GM19351 (cell line): Measurements from ENCODE around the gene ARHGAP44.

ENCODE experiments used
- ATAC-seq: cut with Tn5 transposase; IDR thresholded peaks from one replicate; pipeline ENCODE4 v1.9.1; 2021; ENCODE audit warnings: mild to moderate bottlenecking, moderate library complexity; ENCODE audit not compliant: unreplicated experiment

The ARHGAP44 gene, protein sequence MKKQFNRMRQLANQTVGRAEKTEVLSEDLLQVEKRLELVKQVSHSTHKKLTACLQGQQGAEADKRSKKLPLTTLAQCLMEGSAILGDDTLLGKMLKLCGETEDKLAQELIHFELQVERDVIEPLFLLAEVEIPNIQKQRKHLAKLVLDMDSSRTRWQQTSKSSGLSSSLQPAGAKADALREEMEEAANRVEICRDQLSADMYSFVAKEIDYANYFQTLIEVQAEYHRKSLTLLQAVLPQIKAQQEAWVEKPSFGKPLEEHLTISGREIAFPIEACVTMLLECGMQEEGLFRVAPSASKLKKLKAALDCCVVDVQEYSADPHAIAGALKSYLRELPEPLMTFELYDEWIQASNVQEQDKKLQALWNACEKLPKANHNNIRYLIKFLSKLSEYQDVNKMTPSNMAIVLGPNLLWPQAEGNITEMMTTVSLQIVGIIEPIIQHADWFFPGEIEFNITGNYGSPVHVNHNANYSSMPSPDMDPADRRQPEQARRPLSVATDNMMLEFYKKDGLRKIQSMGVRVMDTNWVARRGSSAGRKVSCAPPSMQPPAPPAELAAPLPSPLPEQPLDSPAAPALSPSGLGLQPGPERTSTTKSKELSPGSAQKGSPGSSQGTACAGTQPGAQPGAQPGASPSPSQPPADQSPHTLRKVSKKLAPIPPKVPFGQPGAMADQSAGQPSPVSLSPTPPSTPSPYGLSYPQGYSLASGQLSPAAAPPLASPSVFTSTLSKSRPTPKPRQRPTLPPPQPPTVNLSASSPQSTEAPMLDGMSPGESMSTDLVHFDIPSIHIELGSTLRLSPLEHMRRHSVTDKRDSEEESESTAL

DNA sequence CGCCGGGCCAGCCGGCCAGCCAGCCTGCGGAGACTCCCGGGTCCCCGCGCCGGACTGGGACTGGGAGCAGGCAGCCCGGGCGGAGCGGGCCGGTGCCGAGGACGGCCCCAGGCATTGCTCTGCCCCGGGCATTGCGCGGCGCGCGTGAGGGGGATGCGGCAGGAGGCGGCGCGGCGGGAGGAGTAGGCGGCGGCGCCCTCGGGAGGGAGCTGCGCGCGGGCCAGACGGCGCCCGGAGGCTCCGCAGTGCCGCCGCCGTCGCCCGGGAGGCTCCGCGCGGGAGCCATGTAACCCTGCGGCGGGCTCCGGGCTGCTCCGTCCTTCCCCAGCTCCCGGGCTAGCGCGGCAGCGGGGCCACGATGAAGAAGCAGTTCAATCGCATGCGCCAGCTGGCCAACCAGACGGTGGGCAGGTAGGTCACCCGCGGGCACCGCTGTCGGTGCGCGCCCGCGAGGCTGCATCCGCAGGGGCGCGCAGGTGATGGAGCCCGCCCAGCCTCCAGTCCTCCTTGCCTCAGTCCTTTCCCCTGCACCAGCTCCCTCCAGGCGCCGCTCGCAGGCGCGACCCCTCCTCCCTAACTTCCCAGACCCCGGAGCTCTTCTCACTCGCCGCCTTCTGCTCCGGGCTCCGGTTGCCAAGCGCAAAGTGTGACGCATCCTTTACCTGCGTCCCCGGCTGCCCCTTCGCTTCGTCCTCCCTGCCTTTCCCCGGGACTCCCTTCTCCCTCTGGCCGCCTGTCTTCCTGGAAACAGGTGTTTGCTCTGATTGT lies at the start of gene ARHGAP44:
Gene ARHGAP44, plus strand, starts transcription at position 18 of the 768 bp plus-strand sequence. Its CDS starts 341 bp downstream, at position 359.
- ATAC-seq = peak; percentile 68

- no peak for ATAC-seq
Observed at GRCh38 chr17:12739500-12739899, 49.8 kb upstream of the ARHGAP44 start.

GRCh38 chr17:12743046-12743445 lies 46.3 kb upstream of the ARHGAP44 start:
- ATAC-seq = no peak

- no peak for ATAC-seq
Observed at GRCh38 chr17:12744298-12744697, 45.0 kb upstream of the ARHGAP44 start.

DNA sequence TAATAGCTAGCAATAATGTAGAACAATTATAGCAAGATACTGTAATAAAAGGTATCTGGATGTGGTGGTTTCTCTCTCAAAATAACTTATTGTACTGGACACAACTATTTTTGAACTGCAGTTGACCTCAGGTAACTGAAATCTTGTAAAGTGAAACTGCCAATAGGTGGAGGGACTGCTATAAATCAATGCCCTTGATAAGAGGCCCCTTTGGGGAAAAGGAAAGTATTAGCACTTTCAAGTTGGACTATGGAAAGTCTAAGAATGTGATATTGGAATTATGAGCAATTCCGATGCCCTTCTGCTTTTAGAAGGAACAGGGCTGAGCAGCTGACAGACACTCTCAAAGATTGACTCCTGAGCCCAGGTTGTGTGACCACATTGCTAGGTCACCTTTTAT lies 44.5 kb upstream of the ARHGAP44 start:
- no peak for ATAC-seq

- ATAC-seq = no peak
Observed at GRCh38 chr17:12745486-12745885, 43.8 kb upstream of the ARHGAP44 start.

DNA sequence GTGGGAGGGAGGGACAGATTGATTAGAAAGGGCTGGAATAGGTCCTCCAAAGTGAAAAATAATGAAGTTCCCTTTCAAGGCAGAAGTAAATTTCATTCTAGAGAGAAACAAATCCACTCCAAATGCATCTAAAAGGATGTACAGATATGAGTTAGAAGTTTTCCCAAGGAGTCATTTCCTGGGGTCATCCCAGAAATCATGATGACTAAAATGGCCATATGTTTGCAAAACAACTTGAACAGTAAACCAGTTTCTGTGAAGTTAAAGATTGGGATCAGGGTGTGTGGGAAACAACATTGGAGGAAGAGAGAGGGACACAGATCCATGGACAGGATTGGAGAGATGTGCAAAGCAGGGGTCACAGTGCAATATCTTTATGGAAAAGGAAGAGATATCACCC lies 32.5 kb upstream of the ARHGAP44 start:
- ATAC-seq = no peak

- ATAC-seq = no peak
Observed at GRCh38 chr17:12759090-12759489, 30.2 kb upstream of the ARHGAP44 start.

GRCh38 chr17:12765548-12765947 lies 23.8 kb upstream of the ARHGAP44 start:
- ATAC-seq = no peak

GRCh38 chr17:12768255-12768654 lies 21.0 kb upstream of the ARHGAP44 start:
- ATAC-seq = no peak

- no peak for ATAC-seq
Observed at GRCh38 chr17:12769981-12770380, 19.3 kb upstream of the ARHGAP44 start.

DNA sequence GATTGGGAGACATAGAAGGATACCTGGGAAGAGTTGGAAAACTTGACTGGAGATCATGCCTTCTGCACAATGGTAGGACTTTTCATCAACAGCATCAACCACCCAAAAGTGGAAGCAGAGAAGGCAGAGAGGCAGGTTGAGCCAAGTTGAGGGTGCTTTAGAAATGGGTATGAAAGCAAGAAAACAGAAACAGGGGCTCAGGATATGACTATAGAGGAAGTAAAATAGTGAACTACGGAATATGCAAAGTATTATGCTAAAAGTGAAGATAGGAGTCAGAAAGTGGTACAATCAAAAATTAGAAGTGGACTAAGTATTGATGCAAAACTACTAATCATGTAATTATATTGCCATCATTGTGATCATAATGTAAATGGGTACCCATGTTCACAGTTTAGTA lies 16.1 kb upstream of the ARHGAP44 start:
- ATAC-seq = peak; percentile 85

DNA sequence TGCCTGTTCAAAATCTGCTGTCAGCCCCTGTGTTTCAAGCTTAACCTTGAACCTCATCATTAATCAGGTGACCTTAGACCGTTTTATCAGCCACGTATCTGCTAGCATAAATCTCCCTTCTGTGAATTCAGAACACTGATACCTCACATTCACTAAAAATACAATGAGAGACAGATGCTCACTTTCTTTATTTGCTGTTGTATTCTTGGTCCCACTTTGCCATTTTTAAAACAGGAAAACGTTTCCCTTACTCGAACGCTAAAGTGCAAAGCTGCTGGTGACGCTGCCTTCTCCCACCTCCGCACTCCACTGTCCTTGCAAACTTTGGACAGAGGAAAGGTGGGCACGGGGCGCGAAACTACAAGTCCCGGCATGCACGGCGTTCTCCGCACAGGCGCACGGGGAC lies 220 bp upstream of the ARHGAP44 start:
- ATAC-seq = peak; percentile 88

DNA sequence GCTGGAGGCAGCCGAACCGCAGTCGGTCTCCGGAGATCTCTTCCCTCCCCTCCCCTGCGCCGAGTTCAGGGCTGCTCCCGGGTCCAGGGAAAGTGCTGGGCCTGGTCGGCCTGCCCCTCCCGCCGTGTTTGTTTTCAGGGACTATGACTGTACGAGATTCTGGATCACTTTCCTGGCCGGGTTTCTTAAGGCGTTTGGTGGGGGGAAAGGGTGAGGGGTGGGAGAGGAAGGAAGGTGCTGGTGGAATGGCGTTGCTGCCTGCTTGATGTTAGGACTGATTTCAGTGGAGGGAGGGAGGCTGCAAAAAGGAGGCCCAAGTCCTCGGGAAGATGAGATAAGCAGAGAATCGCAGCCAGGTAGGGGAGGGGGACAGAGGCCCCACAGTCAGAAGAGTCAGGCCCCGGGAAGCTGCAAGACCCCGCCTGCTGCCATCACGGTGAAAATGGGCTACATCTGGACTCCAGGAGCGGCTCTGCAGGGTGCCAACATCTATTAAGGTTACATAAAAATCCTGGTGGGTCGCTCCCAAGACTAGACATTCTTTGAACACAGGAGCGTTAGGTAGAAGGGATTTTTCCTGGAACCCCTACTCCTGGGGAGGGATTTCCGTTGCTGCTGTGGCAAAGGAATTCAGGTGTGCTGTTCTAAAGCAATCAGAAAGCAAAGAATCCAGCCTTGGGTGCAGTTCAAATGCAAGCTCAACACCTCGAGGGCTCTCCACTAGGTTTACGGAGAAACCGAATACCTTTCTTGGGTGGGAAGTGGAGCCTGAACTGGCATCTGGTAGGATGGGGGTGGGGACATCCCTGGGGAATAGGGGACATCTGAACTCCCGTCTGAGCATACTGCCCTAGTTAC lies 1.2 kb downstream of the ARHGAP44 start:
- no peak for ATAC-seq

- no peak for ATAC-seq
Observed at GRCh38 chr17:12794919-12795532, 5.7 kb downstream of the ARHGAP44 start.

DNA sequence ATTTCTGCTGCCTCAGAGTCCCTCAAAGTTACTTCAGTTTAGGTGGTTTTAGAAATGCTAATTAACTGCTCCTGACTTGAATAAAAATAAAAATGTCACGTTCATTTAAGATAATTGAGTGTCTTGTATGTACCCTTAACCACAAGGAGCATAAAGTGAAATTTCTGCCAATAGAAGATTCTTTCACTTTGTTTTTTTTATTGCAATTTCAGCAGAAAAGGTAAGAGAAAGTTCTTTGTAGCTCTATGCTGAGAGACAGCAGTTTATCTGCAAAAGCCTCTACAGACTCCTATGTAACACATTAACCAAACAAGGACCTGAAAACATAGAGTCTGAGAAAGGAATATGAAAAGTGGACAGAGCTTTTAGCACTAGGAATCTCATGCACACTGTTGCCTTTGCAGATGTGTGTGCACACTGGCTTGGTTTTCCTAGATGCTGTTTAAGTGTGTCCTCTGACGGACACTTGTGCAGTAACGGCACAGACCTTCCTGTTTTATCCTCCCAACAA lies 11.6 kb downstream of the ARHGAP44 start:
- ATAC-seq = no peak

DNA sequence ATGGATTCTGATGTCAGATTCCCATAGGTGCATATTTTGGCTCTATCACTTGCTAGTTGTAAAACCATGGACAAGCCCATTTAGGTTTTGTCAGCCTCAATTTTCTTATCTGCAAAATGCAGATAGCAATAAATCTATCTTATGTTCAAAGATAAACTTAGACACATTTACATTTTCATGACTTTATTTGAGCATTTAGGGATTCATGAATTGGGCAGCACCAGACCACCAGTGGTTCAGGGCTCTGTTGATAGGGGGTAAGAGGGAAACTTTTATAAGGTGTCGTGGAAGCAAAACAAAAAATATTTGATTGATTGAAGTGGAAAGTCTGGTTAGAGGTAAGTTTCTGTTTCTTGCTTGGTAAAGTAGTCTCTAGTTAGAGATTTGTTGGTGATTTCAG lies 17.3 kb downstream of the ARHGAP44 start:
- ATAC-seq = no peak

GRCh38 chr17:12808723-12809122 lies 19.4 kb downstream of the ARHGAP44 start:
- no peak for ATAC-seq

DNA sequence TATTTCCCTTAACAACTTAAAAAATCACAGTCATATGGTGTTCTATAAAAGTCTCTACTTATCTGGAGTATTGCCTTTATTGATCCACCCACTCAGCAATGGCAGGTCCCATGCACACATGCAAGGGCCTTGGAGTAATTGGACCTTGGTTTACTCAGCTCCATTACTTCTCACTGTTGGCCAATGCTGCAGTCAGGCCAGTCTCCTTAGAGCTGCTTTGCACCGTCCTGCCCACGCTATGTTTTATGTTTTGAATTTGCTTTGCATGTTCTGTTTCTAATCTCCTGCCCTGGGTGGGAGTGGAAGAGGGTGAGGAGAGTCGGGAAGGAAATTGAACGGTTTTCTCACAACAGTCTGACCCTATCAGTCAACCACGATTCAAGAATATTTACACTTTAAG lies 23.6 kb downstream of the ARHGAP44 start:
- ATAC-seq = no peak

- ATAC-seq = no peak
Observed at GRCh38 chr17:12813664-12814063, 24.4 kb downstream of the ARHGAP44 start.
